IMR-90 (cell line): Measurements from ENCODE around the gene VPS54. TPM values are rescaled to one million over a fixed set of nuclear protein-coding genes. Genes with fewer than 3 reads are reported as not detected.
A peak's percentile ranks its signal among the peaks of the same experiment; 100 is the strongest.

Experiments used
- ATAC-seq: fragments of 200-7000 bp; cut with Tn5 transposase; 2 replicates; pipeline ENCODE4 v1.9.1; 2020; ENCODE audit warnings: low read depth, mild to moderate bottlenecking, moderate library complexity
- BruUV-seq: library from RNA; stranded (reverse); fragments of 400-500 nt; replicated peaks from 2 replicates; lab custom pipeline; 2021; lab: Mats Ljungman, UMichigan
- CTCF ChIA-PET: fragments of 300-600 bp; formaldehyde crosslinking; extraction: SDS; loops from one replicate; lab custom pipeline; 2021; ENCODE audit warnings: antibody characterized with exemption; lab: Yijun Ruan, JAX
- POLR2A ChIA-PET: fragments of 300-600 bp; sonication (Branson Sonifier 250); formaldehyde crosslinking; loops from one replicate; lab custom pipeline; 2022; ENCODE audit warnings: antibody characterized with exemption; ENCODE audit not compliant: unreplicated experiment; lab: Charles Lee
- DNase-seq: peaks from one replicate; pipeline ENCODE4 v3.0.0; 2013
- H2AFZ ChIP-seq: replicated peaks from 2 replicates; pipeline ENCODE3; 2013; ENCODE audit warnings: low read length, mild to moderate bottlenecking; ENCODE audit not compliant: poor library complexity
- H2AK5ac ChIP-seq: 2 replicates; pipeline ENCODE4 v1.6.1; 2013; ENCODE audit warnings: low read depth, low read length, inconsistent platforms
- H2AK9ac ChIP-seq: replicated peaks from 2 replicates; pipeline ENCODE3; 2013; ENCODE audit warnings: mild to moderate bottlenecking, low read depth, low read length, moderate library complexity; ENCODE audit not compliant: poor library complexity
- H2BK120ac ChIP-seq: 2 replicates; pipeline ENCODE4 v1.6.1; 2013; ENCODE audit warnings: low read depth, low read length, inconsistent platforms
- H2BK15ac ChIP-seq: 3 replicates; pipeline ENCODE4 v1.6.1; 2013; ENCODE audit warnings: low read depth, low read length, inconsistent platforms
- H2BK20ac ChIP-seq: 2 replicates; pipeline ENCODE4 v1.6.1; 2013; ENCODE audit warnings: low read depth, mild to moderate bottlenecking, inconsistent platforms, low read length, moderate library complexity
- H2BK5ac ChIP-seq: 2 replicates; pipeline ENCODE4 v1.6.1; 2013; ENCODE audit warnings: mild to moderate bottlenecking, low read depth, low read length, inconsistent platforms; ENCODE audit not compliant: poor library complexity, severe bottlenecking
- H3K14ac ChIP-seq: replicated peaks from 2 replicates; pipeline ENCODE4 v1.6.1; 2013; ENCODE audit warnings: low read depth, low read length, inconsistent platforms
- H3K18ac ChIP-seq: 2 replicates; pipeline ENCODE4 v1.6.1; 2013; ENCODE audit warnings: low read depth, low read length, control low read depth
- H3K23ac ChIP-seq: 2 replicates; pipeline ENCODE4 v1.6.1; 2013; ENCODE audit warnings: low read depth, low read length, inconsistent platforms
- H3K27ac ChIP-seq: 2 replicates; pipeline ENCODE4 v1.5.1; 2013; ENCODE audit warnings: mild to moderate bottlenecking, control low read depth, low read length; ENCODE audit not compliant: insufficient read depth
- H3K27me3 ChIP-seq: 2 replicates; pipeline ENCODE4 v1.6.1; 2013; ENCODE audit warnings: low read length; ENCODE audit not compliant: control insufficient read depth, insufficient read depth
- H3K36me3 ChIP-seq: 2 replicates; pipeline ENCODE4 v1.6.1; 2013; ENCODE audit warnings: low read length, mixed read lengths; ENCODE audit not compliant: control insufficient read depth, insufficient read depth
- H3K4ac ChIP-seq: 2 replicates; pipeline ENCODE4 v1.6.1; 2013; ENCODE audit warnings: low read depth, low read length, inconsistent platforms
- H3K4me1 ChIP-seq: 2 replicates; pipeline ENCODE4 v1.6.1; 2013; ENCODE audit warnings: low read length, mixed read lengths; ENCODE audit not compliant: control insufficient read depth, insufficient read depth
- H3K4me2 ChIP-seq: 2 replicates; pipeline ENCODE4 v1.6.1; 2013; ENCODE audit warnings: low read depth, mild to moderate bottlenecking, control low read depth, low read length, moderate library complexity
- H3K4me3 ChIP-seq: 2 replicates; pipeline ENCODE4 v1.5.1; 2013; ENCODE audit warnings: low read depth, mild to moderate bottlenecking, control low read depth, low read length, moderate library complexity; ENCODE audit not compliant: insufficient read depth
- H3K56ac ChIP-seq: 2 replicates; pipeline ENCODE4 v1.6.1; 2013; ENCODE audit warnings: low read length, inconsistent platforms; ENCODE audit not compliant: insufficient read depth; ENCODE audit errors: extremely low read depth
- H3K79me1 ChIP-seq, 2 experiments: 2 replicates each; pipeline ENCODE4 v1.6.1; 2013; ENCODE audit warnings: low read length in 2 of 2, inconsistent platforms in 1 of 2, low read depth in 1 of 2
- H3K9ac ChIP-seq: 2 replicates; pipeline ENCODE4 v1.6.1; 2013; ENCODE audit warnings: low read depth, low read length, control low read depth
- H3K9me1 ChIP-seq: 2 replicates; pipeline ENCODE4 v1.6.1; 2013; ENCODE audit warnings: low read length, inconsistent platforms; ENCODE audit not compliant: insufficient read depth
- H3K9me3 ChIP-seq: 2 replicates; pipeline ENCODE4 v1.6.1; 2013; ENCODE audit warnings: low read length; ENCODE audit not compliant: control insufficient read depth, insufficient read depth
- H4K20me1 ChIP-seq: 2 replicates; pipeline ENCODE4 v1.6.1; 2013; ENCODE audit warnings: low read length, inconsistent platforms; ENCODE audit not compliant: insufficient read depth
- H4K5ac ChIP-seq: 2 replicates; pipeline ENCODE4 v1.6.1; 2013; ENCODE audit warnings: mild to moderate bottlenecking, low read depth, low read length, control low read depth
- H4K8ac ChIP-seq, 2 experiments: 2 replicates each; pipeline ENCODE4 v1.6.1; 2013; ENCODE audit warnings: low read depth in 2 of 2, low read length in 2 of 2, control low read depth in 1 of 2, inconsistent platforms in 1 of 2
- H4K91ac ChIP-seq: 2 replicates; pipeline ENCODE4 v1.6.1; 2013; ENCODE audit warnings: low read depth, low read length, inconsistent platforms; ENCODE audit not compliant: insufficient read depth
- FOS ChIP-seq: fragments of 150-350 bp; IDR thresholded peaks from 2 replicates; pipeline ENCODE4 v1.6.1; 2016; ENCODE audit warnings: low read depth, low read length
- MAFK ChIP-seq: IDR thresholded peaks from 2 replicates; pipeline ENCODE4 v1.6.1; 2012; ENCODE audit warnings: low read depth, low read length, improper control_type of control experiment
- MXI1 ChIP-seq: IDR thresholded peaks from 2 replicates; pipeline ENCODE4 v1.6.1; 2012; ENCODE audit warnings: low read depth, mild to moderate bottlenecking, low read length, moderate library complexity, borderline replicate concordance
- WGBS, 2 experiments: methylation state at CpG; one replicate each; pipeline versions ENCODE4 v1.1.5 to v1.1.7; 2013; ENCODE audit warnings: missing lambda C conversion rate in 2 of 2; ENCODE audit not compliant: insufficient read length in 1 of 2; ENCODE audit errors: extremely low coverage in 2 of 2; 5-methylcytosine and 5-hydroxymethylcytosine counted together
- dilution Hi-C: fragments of 300-500 bp; cut with HindIII; formaldehyde crosslinking; loops from one replicate; pipeline ENCODE4 v1.14.3; 2018; ENCODE audit warnings: low sequenced_read_pairs; ENCODE audit not compliant: unreplicated experiment
- in situ Hi-C: fragments of 300-500 bp; cut with MboI; formaldehyde crosslinking; loops from 3 replicates; pipeline ENCODE4 v1.14.3; 2019; ENCODE audit warnings: low sequenced_read_pairs, inconsistent platforms, mixed read lengths
- intact Hi-C: fragments of 100-400 bp; cut with micrococcal nuclease; formaldehyde crosslinking; loops from 2 replicates; pipeline ENCODE4 v1.10.0; 2022
- polyA plus RNA-seq, 3 experiments: library from polyadenylated mRNA; depleted of rRNA; stranded (reverse); fragments of >200 nt; gene quantifications; 2 replicates each; pipeline ENCODE4 v1.2.3, GENCODE V29; 2012; ENCODE audit warnings: low replicate concordance in 1 of 3
- total RNA-seq: library from RNA; depleted of rRNA; stranded (reverse); fragments of >200 nt; gene quantifications from 2 replicates; pipeline ENCODE4 v1.2.3, GENCODE V29; 2012

The VPS54 gene
- total and polyA plus RNA-seq, 2 of the 4 experiments (the other 2 are of a cell fraction): 7.1 to 18.1 TPM

DNA sequence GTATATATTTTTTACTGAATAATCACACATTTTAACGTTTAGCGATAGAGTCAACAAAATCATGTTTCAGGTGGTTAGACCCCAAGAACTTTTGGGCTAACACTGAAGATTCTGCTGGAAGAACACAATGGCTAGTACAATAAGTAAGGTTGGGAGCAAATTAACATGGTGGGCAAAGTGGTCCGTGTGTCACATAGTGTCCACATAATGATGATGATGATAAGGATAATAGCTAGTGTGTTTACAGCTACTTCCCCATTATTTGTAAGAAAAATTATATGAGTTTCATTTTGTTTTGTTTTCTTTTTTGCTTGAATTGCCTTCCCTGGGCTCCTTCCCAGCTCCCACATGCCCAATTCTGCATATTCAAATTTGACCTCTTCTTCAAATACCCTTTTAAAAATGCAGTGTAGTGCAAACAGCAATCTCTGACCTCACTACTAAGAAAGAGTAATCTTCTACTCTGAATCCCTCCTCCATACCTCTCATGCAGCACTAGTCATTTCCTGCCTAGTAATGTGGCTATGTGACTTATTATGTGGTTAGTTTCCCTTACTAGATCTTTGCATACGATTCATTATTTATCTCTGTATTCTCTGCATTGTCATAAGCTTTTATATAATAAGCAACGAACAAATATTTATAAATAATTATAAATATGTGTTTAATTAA, 16.9 kb upstream of the VPS54 start:
- H4K91ac ChIP-seq: no peak overlapping the region
- H3K27me3 ChIP-seq: no peaks in the 10 kb centered on the region
- H3K36me3 ChIP-seq: no peaks in the 10 kb centered on the region
- peak overlapping the region; percentile 20; the same call in 1 of the 2 replicates for H3K4me2 ChIP-seq
- no peak overlapping the region for H4K5ac ChIP-seq
- no peak overlapping the region for H3K4ac ChIP-seq
- CTCF ChIA-PET: no interaction called here
- H3K9me3 ChIP-seq: no peaks in the 10 kb centered on the region
- intact Hi-C loops (no loop called here), dilution Hi-C loops (no loop called here), in situ Hi-C loops (loop anchor here (25.0 kb wide), 1 partner anchor 851 kb away; no protein-coding TSS in a partner anchor)
- no TSS peak for BruUV-seq
- no peak overlapping the region for H4K8ac ChIP-seq
- POLR2A ChIA-PET: no interaction called here
- H2BK5ac ChIP-seq: peak overlapping the region; percentile 32
- H2BK15ac ChIP-seq: no peak overlapping the region
- no peaks in the 10 kb centered on the region for H4K20me1 ChIP-seq
- no CpG with 5 or more reads among the region's 5 CpGs for WGBS, 2 experiments
- peak overlapping the region; percentile 44; the same call in 1 of the 2 replicates for H2AK5ac ChIP-seq
- peak; percentile 89 for DNase-seq
- H3K79me1 ChIP-seq: no peaks in the 10 kb centered on the region
- no peak overlapping the region for H3K27ac ChIP-seq
- peak; percentile 92 for ATAC-seq
- no peak overlapping the region for H3K9ac ChIP-seq
- H2BK20ac ChIP-seq: no peak overlapping the region
- no peak overlapping the region for H3K23ac ChIP-seq
- TF ChIP-seq MXI1 (no peak), FOS (0 out of 2 replicates have a peak, but pooled peaks have one; percentile 16), MAFK (peak; percentile 46; the same call in 1 of the 2 replicates)
- H3K18ac ChIP-seq: no peak overlapping the region; the same call in 1 of the 2 replicates
- H3K9me1 ChIP-seq: no peaks in the 10 kb centered on the region; the same call in 1 of the 2 replicates
- 0 out of 2 replicates have a peak overlapping the region, but pooled peaks have one; percentile 27 for H3K14ac ChIP-seq
- H2BK120ac ChIP-seq: no peak overlapping the region
- H3K4me1 ChIP-seq: no peaks in the 10 kb centered on the region; the same call in 1 of the 2 replicates
- no peak overlapping the region for H2AK9ac ChIP-seq
- H2AFZ ChIP-seq: no peak overlapping the region
- H3K56ac ChIP-seq: no peak overlapping the region
- no peak overlapping the region for H3K4me3 ChIP-seq
